GM19025 (cell line): ENCODE measurements around the gene CEP162.
"Not testable (repeated sequence)": the region's sequence is repeated elsewhere in the genome, so short reads cannot be mapped to it uniquely, and the experiment has no call there.

Experiments used
- ATAC-seq: cut with Tn5 transposase; IDR thresholded peaks from one replicate; pipeline ENCODE4 v1.9.1; 2021; ENCODE audit warnings: mild to moderate bottlenecking, low read depth, moderate library complexity; ENCODE audit not compliant: unreplicated experiment

CEP162 gene

GRCh38 chr6:84227044-84227433, 404 bp downstream of the CEP162 start:
- ATAC-seq, result no peak

DNA sequence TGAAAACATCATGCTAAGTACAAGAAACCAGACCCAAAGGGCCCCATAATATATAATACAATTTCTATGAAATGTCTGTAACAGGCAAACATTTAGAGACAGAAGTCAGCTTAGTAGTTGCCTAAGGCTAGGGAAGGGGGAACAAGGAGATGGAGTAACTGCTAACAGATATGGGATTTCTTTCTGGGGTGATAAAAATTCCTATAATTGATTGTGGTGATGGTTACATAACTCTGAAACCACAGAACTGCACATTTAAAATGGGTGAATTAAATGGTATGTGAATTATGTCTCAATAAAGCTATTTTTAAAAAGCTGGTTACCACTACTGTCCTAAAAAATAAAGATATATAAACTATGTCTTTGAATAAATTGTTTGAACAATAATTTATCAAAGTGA, 3.2 kb downstream of the CEP162 start:
- ATAC-seq, result no peak

- not testable (repeated sequence) for ATAC-seq
Measured at GRCh38 chr6:84223608-84224007, 3.8 kb downstream of the CEP162 start.

GRCh38 chr6:84222426-84222825, 5.0 kb downstream of the CEP162 start:
- ATAC-seq, result peak; percentile 45

GRCh38 chr6:84220809-84221409, 6.5 kb downstream of the CEP162 start:
- ATAC-seq, result no peak

DNA sequence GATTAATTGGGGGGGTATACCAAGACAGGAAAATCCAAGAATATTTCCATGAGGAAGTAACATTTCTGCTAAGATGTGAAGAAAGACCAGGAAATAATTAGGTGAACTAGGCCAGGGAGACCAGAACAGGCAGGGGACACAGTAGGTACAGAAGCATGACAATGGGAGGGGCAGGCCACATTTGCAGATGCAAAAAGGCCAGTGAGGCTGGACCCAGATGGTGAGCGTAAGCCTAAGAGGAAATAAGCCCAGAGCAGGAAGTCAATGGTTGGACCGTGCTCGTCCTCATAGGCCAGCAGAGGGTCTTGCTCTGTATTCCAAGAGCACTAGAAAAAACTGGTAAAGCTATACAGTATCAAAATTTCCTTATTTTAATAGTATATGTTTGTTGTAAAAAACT, 9.4 kb downstream of the CEP162 start:
- no peak for ATAC-seq

DNA sequence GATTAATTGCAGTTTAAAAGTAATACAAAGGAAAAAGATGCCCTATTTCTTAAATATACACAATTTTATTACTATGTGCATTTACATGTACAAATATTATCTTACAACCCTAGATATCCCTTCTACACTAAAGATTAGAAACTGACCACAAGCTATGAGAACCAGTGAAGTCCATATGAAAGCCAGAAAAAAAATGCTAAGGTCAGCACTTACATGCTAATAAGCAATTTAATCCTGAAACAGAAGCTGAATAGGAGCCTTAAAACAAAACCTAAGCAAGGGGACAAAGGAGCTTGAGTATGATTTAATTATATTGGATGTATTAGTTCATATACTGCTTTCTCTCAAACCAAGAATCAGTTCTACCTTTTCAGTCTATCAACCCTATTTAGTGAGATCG, 14.2 kb downstream of the CEP162 start:
- ATAC-seq, result no peak

- no peak for ATAC-seq
Measured at GRCh38 chr6:84204011-84204410, 23.4 kb downstream of the CEP162 start.

DNA sequence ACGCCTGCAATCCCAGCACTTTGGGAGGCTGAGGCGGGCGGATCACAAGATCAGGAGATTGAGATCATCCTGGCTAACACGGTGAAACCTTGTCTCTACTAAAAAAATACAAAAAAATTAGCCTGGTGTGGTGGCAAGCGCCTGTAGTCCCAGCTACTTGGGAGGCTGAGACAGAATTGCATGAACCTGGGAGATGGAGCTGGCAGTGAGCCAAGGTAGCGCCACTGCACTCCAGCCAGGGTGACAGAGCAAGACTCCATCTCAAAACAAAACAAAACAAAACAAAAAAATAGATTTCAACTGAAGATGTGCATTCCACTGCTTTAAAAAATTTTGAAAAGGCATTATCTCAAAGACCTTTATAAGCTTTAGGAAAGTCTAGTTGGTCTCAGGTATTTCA, 27.5 kb downstream of the CEP162 start:
- not testable (repeated sequence) for ATAC-seq

- ATAC-seq, result no peak
Measured at GRCh38 chr6:84197708-84198107, 29.7 kb downstream of the CEP162 start.

GRCh38 chr6:84193114-84193708, 34.2 kb downstream of the CEP162 start:
- ATAC-seq, result no peak

- no peak for ATAC-seq
Measured at GRCh38 chr6:84191802-84192201, 35.6 kb downstream of the CEP162 start.

- ATAC-seq, result not testable (repeated sequence)
Measured at GRCh38 chr6:84189356-84189755, 38.1 kb downstream of the CEP162 start.

DNA sequence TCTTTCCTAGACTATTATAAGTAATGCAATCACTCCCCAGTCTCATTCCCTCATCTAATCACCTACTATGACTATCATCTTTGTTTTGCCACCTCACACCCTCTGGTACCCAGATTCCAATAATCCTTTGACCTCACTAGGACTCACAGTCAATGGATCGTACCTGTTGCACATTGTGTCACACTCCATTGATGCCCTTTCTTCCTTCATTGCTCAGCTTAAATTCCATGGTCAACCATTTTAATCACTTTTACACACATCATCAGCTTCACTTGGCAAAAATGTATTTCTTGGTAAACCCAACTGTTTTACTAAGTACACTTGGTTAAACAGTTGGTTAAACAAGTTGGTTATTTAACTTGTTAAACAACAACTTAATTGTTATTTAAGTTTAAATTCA, 44.0 kb downstream of the CEP162 start:
- no peak for ATAC-seq

DNA sequence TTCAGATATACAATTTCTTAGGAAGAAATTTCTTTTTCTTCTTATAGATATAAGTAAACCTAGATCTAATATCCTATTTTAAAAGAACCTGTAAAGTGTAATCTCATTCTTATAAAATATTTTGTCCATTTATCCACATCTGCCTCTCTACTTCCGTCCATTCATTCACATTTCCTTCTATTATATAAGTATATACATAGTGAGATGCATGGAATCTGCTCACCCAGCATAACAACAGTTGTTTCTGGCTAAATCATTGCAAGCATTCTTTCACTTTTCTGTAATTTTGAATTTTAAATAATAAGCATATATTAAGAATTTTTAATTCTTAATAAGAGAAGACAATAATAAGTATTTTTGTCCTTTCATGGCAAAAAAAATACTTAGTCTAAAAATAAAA, 45.4 kb downstream of the CEP162 start:
- ATAC-seq, result no peak

- ATAC-seq, result no peak
Measured at GRCh38 chr6:84177241-84177640, 50.2 kb downstream of the CEP162 start.

DNA sequence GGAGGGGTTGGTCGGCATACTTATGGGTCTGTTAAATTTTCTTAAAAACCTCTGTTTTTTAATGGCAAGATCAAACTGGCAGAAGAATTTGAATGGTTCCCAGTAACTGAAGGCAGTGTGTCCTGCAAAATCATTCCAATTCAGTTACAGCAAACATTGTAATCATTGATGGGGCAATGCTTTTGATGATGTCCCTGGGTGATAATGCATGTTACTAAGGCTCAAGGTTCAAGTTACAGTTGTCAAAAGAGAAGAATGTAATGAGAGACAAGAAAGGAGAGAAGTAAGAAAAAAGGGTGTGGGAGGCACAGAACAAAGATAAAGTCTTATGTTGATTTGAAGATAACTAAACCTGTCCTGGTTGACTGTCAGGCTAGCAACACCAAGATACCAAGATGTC, 54.9 kb downstream of the CEP162 start:
- ATAC-seq, result no peak

DNA sequence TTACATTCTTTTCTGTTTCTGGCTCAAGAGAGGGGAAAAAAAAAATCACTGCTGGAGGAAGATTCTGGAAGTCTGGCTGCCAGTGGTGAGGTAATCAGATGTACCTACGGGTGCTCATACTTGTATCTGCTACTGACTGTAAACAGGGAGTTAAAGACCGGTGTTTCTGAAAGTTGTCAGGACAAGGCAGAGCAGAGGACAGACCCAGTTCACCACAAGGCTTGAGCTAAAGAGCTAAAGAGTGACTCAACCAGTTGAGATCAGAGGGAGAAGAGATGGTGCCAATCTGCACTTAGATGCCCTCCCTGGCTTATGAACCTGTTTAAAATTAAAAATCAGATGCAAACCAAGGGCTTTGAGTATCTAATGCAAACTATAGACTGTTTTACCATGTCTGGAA, 55.4 kb downstream of the CEP162 start:
- ATAC-seq, result no peak

DNA sequence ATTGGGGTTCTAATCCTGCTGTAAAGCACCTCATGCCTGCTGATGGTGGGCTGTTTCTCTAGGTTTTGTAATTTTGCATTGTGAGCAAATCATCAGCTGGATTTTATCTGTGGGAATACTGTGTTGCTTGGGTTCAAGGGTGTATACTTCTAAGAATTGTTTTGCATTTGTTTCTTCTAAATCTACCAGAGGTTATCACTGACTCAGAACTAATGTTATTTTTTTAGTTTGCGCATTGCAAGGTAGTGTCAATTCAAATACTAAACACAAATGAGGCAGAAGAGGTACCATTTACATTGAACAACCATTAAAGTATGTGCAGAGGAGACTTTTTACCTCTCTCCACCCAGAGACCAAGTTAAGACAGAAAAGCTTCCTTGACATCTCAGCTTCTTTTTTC, 60.0 kb downstream of the CEP162 start:
- no peak for ATAC-seq

DNA sequence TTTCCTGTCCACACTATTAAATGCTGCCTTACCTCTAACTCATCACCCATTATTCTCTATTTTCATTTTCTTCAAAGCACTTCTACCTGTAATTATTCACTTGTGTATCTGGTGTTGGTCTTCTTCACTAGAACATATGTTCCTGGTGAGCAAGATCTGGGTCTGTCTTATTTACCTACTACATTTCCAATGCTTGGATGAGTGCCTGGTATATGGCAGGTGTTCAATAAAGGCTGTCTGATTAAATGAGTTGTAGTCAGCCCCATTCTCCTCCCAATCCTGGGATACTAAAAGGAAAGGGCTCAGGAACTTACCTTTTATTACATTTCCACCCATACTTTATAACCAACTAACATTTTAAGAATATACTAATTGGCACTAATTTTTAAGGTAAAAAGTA, 61.0 kb downstream of the CEP162 start:
- ATAC-seq, result no peak

- ATAC-seq, result not testable (repeated sequence)
Measured at GRCh38 chr6:84164328-84164727, 63.1 kb downstream of the CEP162 start.

- ATAC-seq, result no peak
Measured at GRCh38 chr6:84161190-84161589, 66.3 kb downstream of the CEP162 start.

GRCh38 chr6:84156306-84156705, 71.1 kb downstream of the CEP162 start:
- ATAC-seq, result no peak
